ENCODE results near the gene ALPG.

DNA sequence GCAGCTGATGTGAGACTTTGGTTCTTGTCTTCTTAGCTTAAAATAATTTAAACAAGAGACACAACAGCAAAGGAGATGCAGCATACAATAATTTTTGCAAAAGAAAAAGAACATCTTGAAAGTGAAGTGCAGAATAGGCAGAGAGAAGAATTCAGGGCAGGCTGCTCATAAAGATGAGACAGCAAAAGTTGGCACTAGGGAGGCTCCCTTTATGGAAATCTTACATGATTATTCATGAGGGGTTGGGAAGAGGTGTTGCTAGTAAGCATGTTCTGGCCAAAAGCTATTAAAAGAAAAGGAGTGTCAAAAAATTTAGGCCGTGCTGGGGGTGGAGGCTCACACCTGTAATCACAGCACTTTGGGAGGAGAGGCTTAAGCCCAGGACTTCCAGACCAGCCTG is 32.3 kb upstream of the ALPG start:
- TF ChIP-seq, protein P1, sequence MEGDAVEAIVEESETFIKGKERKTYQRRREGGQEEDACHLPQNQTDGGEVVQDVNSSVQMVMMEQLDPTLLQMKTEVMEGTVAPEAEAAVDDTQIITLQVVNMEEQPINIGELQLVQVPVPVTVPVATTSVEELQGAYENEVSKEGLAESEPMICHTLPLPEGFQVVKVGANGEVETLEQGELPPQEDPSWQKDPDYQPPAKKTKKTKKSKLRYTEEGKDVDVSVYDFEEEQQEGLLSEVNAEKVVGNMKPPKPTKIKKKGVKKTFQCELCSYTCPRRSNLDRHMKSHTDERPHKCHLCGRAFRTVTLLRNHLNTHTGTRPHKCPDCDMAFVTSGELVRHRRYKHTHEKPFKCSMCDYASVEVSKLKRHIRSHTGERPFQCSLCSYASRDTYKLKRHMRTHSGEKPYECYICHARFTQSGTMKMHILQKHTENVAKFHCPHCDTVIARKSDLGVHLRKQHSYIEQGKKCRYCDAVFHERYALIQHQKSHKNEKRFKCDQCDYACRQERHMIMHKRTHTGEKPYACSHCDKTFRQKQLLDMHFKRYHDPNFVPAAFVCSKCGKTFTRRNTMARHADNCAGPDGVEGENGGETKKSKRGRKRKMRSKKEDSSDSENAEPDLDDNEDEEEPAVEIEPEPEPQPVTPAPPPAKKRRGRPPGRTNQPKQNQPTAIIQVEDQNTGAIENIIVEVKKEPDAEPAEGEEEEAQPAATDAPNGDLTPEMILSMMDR (IDR thresholded peaks at IDR 0.05): no peak
- TF ChIP-seq POLR2AphosphoS5 (IDR thresholded peaks at IDR 0.05; ENCODE audit: low read depth, low read length): no peak
- TF ChIP-seq, protein P2, sequence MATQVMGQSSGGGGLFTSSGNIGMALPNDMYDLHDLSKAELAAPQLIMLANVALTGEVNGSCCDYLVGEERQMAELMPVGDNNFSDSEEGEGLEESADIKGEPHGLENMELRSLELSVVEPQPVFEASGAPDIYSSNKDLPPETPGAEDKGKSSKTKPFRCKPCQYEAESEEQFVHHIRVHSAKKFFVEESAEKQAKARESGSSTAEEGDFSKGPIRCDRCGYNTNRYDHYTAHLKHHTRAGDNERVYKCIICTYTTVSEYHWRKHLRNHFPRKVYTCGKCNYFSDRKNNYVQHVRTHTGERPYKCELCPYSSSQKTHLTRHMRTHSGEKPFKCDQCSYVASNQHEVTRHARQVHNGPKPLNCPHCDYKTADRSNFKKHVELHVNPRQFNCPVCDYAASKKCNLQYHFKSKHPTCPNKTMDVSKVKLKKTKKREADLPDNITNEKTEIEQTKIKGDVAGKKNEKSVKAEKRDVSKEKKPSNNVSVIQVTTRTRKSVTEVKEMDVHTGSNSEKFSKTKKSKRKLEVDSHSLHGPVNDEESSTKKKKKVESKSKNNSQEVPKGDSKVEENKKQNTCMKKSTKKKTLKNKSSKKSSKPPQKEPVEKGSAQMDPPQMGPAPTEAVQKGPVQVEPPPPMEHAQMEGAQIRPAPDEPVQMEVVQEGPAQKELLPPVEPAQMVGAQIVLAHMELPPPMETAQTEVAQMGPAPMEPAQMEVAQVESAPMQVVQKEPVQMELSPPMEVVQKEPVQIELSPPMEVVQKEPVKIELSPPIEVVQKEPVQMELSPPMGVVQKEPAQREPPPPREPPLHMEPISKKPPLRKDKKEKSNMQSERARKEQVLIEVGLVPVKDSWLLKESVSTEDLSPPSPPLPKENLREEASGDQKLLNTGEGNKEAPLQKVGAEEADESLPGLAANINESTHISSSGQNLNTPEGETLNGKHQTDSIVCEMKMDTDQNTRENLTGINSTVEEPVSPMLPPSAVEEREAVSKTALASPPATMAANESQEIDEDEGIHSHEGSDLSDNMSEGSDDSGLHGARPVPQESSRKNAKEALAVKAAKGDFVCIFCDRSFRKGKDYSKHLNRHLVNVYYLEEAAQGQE (IDR thresholded peaks at IDR 0.05; ENCODE audit: insufficient read depth in 1 of 2, low read depth in 2 of 2, low read length in 1 of 2): no peak
